Activated CD4-positive, CD25-positive, alpha-beta regulatory T cell treated with anti-CD3 and anti-CD28 coated beads, Interleukin-2, amount 50 U/mL, for 24 hours (primary cell): ENCODE data around the gene NEK8.

Experiments used
- ATAC-seq, 2 donors: fragments of 150-1000 bp; cut with Tn5 transposase; one replicate each; pipeline ENCODE4 v1.10.0; 2021; ENCODE audit warnings: mild to moderate bottlenecking in 1 of 2, moderate library complexity in 1 of 2

The NEK8 gene

GRCh38 chr17:28728364-28729200 lies at the start of gene NEK8:
Gene NEK8 (plus strand): TSS chr17:28728788. CDS start chr17:28728814, 26 bp downstream.
- peak; percentile 39 to 41 for ATAC-seq

- no peak for ATAC-seq
These were observed 45.9 kb upstream of the NEK8 start for GRCh38 chr17:28682655-28683054.

- no peak for ATAC-seq
These were observed 43.6 kb upstream of the NEK8 start for GRCh38 chr17:28684963-28685362.

- ATAC-seq: no peak
These were observed 43.2 kb upstream of the NEK8 start for GRCh38 chr17:28685366-28685765.

DNA sequence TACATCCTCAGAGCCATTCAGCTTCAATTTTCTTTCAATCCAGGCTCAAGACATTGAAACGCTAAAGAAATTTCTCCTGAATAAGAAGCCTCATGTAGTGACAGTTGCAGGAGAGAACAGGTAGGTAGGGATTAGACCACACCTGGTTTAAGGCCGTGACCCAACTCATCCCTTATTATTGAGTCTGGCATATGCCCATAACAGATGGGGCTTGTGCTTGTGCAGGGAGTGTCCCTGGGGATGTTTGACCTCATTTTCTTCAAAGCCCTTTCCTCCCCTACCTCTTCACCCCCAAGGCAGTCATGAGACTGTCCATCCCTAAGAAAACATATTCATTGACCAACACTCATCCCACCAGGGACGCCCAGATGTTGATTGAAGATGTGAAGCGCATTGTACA lies 42.3 kb upstream of the NEK8 start:
- no peak for ATAC-seq

DNA sequence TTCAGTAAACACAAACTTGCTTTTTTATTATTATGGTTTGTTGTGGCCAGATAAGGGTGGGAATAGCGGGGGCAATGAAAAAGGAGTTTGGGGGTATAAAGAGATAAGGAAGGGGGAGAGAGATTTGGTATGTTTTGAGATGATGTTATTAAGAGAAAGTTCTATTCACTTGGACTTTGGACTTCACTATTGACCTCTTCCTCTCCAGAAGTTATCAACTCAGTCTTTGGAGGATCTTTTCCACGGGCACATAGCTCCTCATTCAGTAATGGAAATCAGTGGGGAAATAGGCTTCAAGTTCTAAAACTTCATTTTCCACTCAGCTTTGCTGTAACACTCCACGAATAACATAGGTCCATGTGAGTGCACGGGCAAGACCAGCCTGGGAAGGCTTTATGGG lies 40.1 kb upstream of the NEK8 start:
- ATAC-seq: no peak

GRCh38 chr17:28689011-28689410 lies 39.6 kb upstream of the NEK8 start:
- no peak for ATAC-seq

GRCh38 chr17:28693869-28694268 lies 34.7 kb upstream of the NEK8 start:
- ATAC-seq: no peak

- ATAC-seq: no peak
These were observed 30.2 kb upstream of the NEK8 start for GRCh38 chr17:28698253-28698941.

DNA sequence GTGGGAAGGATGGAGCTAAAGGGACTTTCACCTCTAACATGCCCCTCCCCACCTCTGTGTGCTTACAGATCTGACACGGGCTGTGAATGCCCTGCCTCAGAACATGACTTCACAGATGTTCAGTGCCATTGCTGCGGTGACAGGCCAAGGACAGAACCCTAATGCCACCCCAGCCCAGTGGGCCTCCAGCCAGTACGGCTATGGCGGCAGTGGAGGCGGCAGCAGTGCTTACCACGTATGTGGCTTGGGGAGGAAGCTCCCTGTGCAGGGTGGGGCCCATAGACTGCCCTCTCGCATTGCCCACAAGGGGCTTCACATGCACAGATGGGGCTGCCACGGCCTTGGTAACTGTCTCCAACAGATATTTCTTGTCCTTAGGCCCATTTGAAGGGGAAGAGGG lies 28.3 kb upstream of the NEK8 start:
- no peak for ATAC-seq

GRCh38 chr17:28700830-28701492 lies 27.6 kb upstream of the NEK8 start:
- ATAC-seq: no peak

- ATAC-seq: no peak
These were observed 26.4 kb upstream of the NEK8 start for GRCh38 chr17:28702026-28702751.

GRCh38 chr17:28702752-28703150 lies 25.8 kb upstream of the NEK8 start:
- ATAC-seq: no peak

DNA sequence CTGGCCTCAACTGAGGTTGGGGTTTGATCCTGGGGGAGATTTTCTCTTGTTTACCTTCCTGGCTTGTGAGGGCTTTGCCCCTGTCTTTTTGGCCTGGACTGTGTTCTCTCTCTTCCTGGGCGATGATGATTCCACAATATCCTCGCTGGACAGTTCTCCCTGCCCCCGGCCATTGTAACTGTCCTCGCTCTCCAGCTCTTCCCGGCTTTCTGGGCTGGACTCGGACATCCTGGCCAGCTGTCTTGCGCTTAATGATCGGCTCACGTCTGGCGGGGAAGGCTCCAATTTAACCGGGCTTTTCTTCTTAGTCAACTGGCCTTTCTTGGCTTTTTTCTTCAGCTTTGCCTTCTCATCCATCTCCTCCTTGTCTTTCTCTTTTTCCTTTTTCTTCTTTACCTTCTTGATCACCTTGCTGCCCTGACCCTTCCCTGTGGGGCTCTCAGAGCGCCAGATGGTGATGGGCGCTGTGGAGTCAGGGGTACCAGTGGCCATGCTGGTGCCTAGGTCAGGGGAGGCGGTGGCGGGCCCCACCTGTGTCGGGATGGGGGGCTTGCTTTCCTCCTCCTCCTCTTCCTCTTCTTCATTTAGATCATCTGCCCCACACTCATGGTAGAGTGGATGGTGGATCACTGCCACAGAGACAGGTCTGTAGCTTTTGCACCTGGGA lies 24.9 kb upstream of the NEK8 start:
- no peak for ATAC-seq

DNA sequence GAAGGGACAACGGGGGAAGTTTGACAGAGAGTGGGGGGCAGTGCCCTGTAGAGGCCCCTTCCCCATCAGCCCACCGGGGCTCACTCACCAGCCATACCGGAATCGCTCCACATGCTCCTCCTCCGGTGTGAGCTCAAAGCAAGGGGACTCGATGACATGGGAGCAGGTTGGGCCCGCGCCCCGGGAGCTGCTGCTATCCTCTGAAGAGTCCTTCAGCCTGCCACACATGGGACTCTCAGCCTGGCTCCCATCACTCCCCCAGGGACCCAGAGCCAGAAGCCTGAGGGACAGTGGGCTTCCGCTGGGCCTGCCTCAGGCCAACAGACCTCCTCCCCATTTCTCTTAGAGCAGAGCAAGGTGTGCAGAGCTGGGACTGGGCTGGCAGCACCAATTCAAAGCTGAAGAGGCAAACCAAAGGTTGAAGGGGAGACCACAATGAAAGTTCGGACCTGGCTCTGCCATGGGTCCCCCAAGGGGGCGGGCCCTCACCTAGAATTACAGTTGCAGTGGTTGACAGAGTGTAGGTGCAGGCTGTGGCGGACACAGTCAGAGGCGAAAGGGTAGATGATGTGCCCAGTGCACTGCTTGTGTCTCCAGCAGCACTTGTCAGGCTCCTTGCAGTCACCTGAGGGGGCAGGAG lies 24.2 kb upstream of the NEK8 start:
- ATAC-seq: no peak

- ATAC-seq: no peak
These were observed 23.4 kb upstream of the NEK8 start for GRCh38 chr17:28705074-28705659.

GRCh38 chr17:28705728-28706334 lies 22.8 kb upstream of the NEK8 start:
- ATAC-seq: no peak

- no peak for ATAC-seq
These were observed 21.9 kb upstream of the NEK8 start for GRCh38 chr17:28706471-28707338.

DNA sequence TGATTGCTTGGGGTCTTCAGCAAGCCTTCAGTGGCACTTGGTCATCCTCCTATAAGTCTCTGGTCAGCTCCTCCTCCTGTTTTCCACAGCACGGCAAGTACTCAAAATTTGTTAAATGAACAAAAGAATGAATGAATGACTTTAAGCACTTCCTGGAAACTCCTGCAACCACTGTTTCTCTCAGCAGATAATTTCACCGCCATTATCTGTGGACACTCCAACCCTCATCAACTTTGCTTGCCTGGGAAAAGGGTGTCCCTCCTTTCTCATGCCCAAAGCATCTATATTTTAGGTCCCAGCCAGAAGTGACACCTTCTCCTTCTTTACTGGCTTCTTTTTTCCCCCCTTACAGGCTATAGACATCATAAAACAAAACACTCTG lies 21.3 kb upstream of the NEK8 start:
- no peak for ATAC-seq
